Effector memory CD4-positive, alpha-beta T cell (primary cell): ENCODE measurements around the gene ZBTB8OS.
"Not testable (repeated sequence)": the region's sequence is repeated elsewhere in the genome, so short reads cannot be mapped to it uniquely, and the experiment has no call there.

Experiments
- DNase-seq, 3 donors: peaks; one replicate each; pipeline ENCODE4 v3.0.0-alpha.2; 2020
- H3K27ac ChIP-seq: 2 replicates; pipeline ENCODE4 v1.7.0; 2013; ENCODE audit warnings: mild to moderate bottlenecking, low read length, moderate library complexity; ENCODE audit not compliant: insufficient read depth, poor library complexity, severe bottlenecking
- H3K27me3 ChIP-seq: replicated peaks from 2 replicates; pipeline ENCODE4 v1.7.0; 2013; ENCODE audit warnings: mild to moderate bottlenecking, low read length; ENCODE audit not compliant: insufficient read depth, control insufficient read depth, poor library complexity, severe bottlenecking
- H3K36me3 ChIP-seq: 2 replicates; pipeline ENCODE4 v1.7.0; 2013; ENCODE audit warnings: mild to moderate bottlenecking, low read length, moderate library complexity; ENCODE audit not compliant: control insufficient read depth, insufficient read depth
- H3K4me1 ChIP-seq: 2 replicates; pipeline ENCODE4 v1.7.0; 2013; ENCODE audit warnings: low read length, mild to moderate bottlenecking; ENCODE audit not compliant: control insufficient read depth, insufficient read depth, poor library complexity, severe bottlenecking
- H3K4me3 ChIP-seq: 2 replicates; pipeline ENCODE4 v1.7.0; 2013; ENCODE audit warnings: low read length, low read depth, mild to moderate bottlenecking; ENCODE audit not compliant: insufficient read depth, poor library complexity, severe bottlenecking
- H3K9me3 ChIP-seq: 2 replicates; pipeline ENCODE4 v1.7.0; 2013; ENCODE audit warnings: mild to moderate bottlenecking, low read length, moderate library complexity; ENCODE audit not compliant: control insufficient read depth
- total RNA-seq, 3 donors: gene quantifications; one replicate each; lab custom pipeline; 2026; lab: John Stamatoyannopoulos, UW

ZBTB8OS gene
- total RNA-seq = 16.1 to 19.7 (median 18.7) reads per million in 3 donors

GRCh38 chr1:32650248-32650751, at the start of gene ZBTB8OS:
TSS of gene ZBTB8OS (minus strand) at chr1:32650550. CDS start at chr1:32650529, 21 bp downstream.
- H3K27me3 ChIP-seq = no peaks in the 10 kb centered on the region
- peaks cover under 1% of the 10 kb centered on the region for H3K36me3 ChIP-seq
- peak; percentile 83 to 87 (median 86) for DNase-seq
- peaks cover 20% of the 10 kb centered on the region for H3K4me1 ChIP-seq
- H3K4me3 ChIP-seq = peak within 1 kb of the TSS; percentile 68
- H3K9me3 ChIP-seq = no peaks in the 10 kb centered on the region
- peak within 1 kb of the TSS; percentile 92 for H3K27ac ChIP-seq

GRCh38 chr1:32696996-32697395, 46.6 kb upstream of the ZBTB8OS start:
- not testable (repeated sequence) for H3K27me3 ChIP-seq, H3K36me3 ChIP-seq

GRCh38 chr1:32696041-32696440, 45.7 kb upstream of the ZBTB8OS start:
- DNase-seq = no peak
- H3K27me3 ChIP-seq = no peaks in the 10 kb centered on the region
- no peaks in the 10 kb centered on the region for H3K4me1 ChIP-seq
- H3K9me3 ChIP-seq = no peaks in the 10 kb centered on the region
- H3K27ac ChIP-seq = no peak overlapping the region
- H3K4me3 ChIP-seq = no peak overlapping the region
- no peaks in the 10 kb centered on the region for H3K36me3 ChIP-seq

More at GRCh38 chr1:32696996-32697395, 46.6 kb upstream of the ZBTB8OS start:
- not testable (repeated sequence) for H3K27ac ChIP-seq, H3K4me1 ChIP-seq, DNase-seq, H3K4me3 ChIP-seq, H3K9me3 ChIP-seq

GRCh38 chr1:32695098-32695904, 45.0 kb upstream of the ZBTB8OS start:
- Histone ChIP-seq H3K9me3 (no peaks in the 10 kb centered on the region), H3K4me1 (no peaks in the 10 kb centered on the region), H3K4me3 (no peak overlapping the region), H3K27ac (no peak overlapping the region), H3K36me3 (no peaks in the 10 kb centered on the region), H3K27me3 (no peaks in the 10 kb centered on the region)
- DNase-seq = no peak

- Histone ChIP-seq H3K27me3 (no peaks in the 10 kb centered on the region), H3K9me3 (no peaks in the 10 kb centered on the region), H3K27ac (no peak overlapping the region), H3K4me3 (no peak overlapping the region), H3K4me1 (no peaks in the 10 kb centered on the region), H3K36me3 (no peaks in the 10 kb centered on the region)
- no peak for DNase-seq
Observed at GRCh38 chr1:32693455-32694174, 43.3 kb upstream of the ZBTB8OS start.

- Histone ChIP-seq H3K4me3 (no peak overlapping the region), H3K9me3 (no peaks in the 10 kb centered on the region), H3K27ac (no peak overlapping the region), H3K36me3 (peaks cover 24% of the 10 kb centered on the region), H3K27me3 (no peaks in the 10 kb centered on the region), H3K4me1 (no peaks in the 10 kb centered on the region)
- DNase-seq = no peak
Observed at GRCh38 chr1:32686387-32686786, 36.0 kb upstream of the ZBTB8OS start.

- Histone ChIP-seq H3K27me3 (no peaks in the 10 kb centered on the region), H3K4me1 (no peaks in the 10 kb centered on the region), H3K27ac (no peak overlapping the region), H3K36me3 (peaks cover 33% of the 10 kb centered on the region), H3K4me3 (no peak overlapping the region), H3K9me3 (no peaks in the 10 kb centered on the region)
- DNase-seq = no peak
Observed at GRCh38 chr1:32685498-32685897, 35.1 kb upstream of the ZBTB8OS start.

- Histone ChIP-seq H3K9me3 (no peaks in the 10 kb centered on the region), H3K4me3 (no peak overlapping the region), H3K27ac (no peak overlapping the region), H3K36me3 (peaks cover 37% of the 10 kb centered on the region), H3K27me3 (no peaks in the 10 kb centered on the region), H3K4me1 (no peaks in the 10 kb centered on the region)
- no peak for DNase-seq
Observed at GRCh38 chr1:32684167-32684811, 33.9 kb upstream of the ZBTB8OS start.

GRCh38 chr1:32683397-32683796, 33.0 kb upstream of the ZBTB8OS start:
- Histone ChIP-seq H3K27ac (no peak overlapping the region), H3K4me3 (no peak overlapping the region), H3K9me3 (no peaks in the 10 kb centered on the region), H3K36me3 (peaks cover 43% of the 10 kb centered on the region), H3K4me1 (no peaks in the 10 kb centered on the region), H3K27me3 (no peaks in the 10 kb centered on the region)
- DNase-seq = no peak
